Right lobe of liver (tissue), 4 donors: Measurements from ENCODE around the gene SLC25A52.

Source experiments
- POLR2A ChIP-seq: fragments of 450-650 bp; IDR thresholded peaks from one replicate; pipeline ENCODE4 v1.6.1; 2017; ENCODE audit warnings: antibody characterized with exemption, mild to moderate bottlenecking
- TF ChIP-seq, protein P1 (sequence below), 4 donors: fragments of 200-600 bp in 3 of 4; fragments of 450-650 bp in 1 of 4; IDR thresholded peaks; one replicate each; pipeline versions ENCODE4 v1.5.1 to v1.8.0; 2016 to 2022; ENCODE audit warnings: antibody characterized with exemption in 4 of 4, mild to moderate bottlenecking in 2 of 4
- donor health status: DM: no; HTN: no; CAD: no.
- donor health status: DM: no; HTN: no; CAD: no.
- donor health status: DM: no; HTN: yes; CAD: no.

DNA sequence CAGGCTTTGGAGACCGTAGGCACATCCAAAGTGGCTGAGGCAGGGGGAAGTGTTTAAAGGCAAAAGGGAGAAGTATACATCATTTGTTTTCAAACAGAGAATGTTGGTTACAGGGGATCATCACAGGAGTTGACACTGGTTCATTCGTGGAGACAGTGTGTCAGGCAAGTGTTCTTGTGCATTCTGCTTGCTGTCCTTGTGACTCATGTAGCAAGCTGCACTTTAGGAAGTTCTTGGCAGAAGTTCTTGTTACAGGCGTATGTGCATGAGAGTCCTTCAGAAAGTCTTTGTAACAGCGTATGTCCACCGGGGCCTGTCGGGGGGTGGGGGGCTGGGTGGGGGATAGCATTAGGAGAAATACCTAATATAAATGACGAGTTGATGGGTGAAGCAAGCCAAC is 39.8 kb downstream of the SLC25A52 start:
- TF ChIP-seq, protein P1, sequence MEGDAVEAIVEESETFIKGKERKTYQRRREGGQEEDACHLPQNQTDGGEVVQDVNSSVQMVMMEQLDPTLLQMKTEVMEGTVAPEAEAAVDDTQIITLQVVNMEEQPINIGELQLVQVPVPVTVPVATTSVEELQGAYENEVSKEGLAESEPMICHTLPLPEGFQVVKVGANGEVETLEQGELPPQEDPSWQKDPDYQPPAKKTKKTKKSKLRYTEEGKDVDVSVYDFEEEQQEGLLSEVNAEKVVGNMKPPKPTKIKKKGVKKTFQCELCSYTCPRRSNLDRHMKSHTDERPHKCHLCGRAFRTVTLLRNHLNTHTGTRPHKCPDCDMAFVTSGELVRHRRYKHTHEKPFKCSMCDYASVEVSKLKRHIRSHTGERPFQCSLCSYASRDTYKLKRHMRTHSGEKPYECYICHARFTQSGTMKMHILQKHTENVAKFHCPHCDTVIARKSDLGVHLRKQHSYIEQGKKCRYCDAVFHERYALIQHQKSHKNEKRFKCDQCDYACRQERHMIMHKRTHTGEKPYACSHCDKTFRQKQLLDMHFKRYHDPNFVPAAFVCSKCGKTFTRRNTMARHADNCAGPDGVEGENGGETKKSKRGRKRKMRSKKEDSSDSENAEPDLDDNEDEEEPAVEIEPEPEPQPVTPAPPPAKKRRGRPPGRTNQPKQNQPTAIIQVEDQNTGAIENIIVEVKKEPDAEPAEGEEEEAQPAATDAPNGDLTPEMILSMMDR (IDR thresholded peaks at IDR 0.05): no peak
- no peak for TF ChIP-seq POLR2A
